GM19238 (cell line): Measurements from ENCODE around the gene RHBDD3.
"Not testable (repeated sequence)": the region's sequence is repeated elsewhere in the genome, so short reads cannot be mapped to it uniquely, and the experiment has no call there.

ENCODE experiments used
- DNase-seq: peaks from one replicate; pipeline ENCODE4 v3.0.0; 2011; ENCODE audit warnings: low spot score; ENCODE audit not compliant: insufficient read length

Gene RHBDD3

DNA sequence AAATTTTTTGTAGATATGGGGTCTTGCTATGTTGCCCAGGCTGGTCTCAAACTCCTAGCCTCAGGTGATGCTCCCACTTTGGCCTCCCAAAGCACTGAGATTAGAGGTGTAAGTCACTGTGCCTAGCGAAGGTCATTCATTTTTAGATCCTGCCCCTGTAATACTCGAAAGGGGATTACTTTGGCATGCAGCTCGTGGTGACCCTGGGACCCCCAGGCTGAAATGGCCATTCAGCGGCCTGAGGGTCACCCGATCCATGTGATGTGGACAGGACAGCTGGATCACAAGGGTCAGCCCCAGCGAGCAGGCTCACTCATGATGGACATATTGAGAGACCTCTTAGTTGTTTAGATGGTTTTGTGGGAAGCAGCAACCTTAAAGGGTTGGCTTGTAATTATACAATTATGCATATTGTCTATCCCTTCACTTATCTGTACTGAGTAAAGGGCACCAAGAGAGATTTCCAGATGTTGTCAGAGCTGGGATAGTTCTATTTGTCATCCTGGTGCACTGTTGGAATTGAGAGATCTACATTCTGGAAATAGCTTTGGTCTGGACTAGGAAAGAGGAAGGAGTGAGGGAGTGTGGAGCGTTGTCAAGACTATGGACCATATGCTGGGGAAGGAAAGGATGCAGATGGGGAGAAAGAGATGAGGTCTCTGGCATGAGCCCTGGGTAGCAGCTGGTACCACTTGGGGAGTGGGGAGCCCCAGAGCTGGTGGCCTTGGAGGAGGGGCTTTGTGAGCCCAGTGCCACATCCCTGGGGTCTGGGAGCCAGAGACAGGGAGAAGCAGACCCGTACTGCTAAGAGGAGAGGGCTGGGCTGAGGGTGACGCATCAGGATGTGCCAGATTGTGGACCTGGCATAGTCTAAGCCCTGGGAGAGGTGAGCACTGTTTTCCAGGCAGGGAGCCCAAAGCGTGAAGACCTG, 15.5 kb downstream of the RHBDD3 start:
- DNase-seq = no peak

DNA sequence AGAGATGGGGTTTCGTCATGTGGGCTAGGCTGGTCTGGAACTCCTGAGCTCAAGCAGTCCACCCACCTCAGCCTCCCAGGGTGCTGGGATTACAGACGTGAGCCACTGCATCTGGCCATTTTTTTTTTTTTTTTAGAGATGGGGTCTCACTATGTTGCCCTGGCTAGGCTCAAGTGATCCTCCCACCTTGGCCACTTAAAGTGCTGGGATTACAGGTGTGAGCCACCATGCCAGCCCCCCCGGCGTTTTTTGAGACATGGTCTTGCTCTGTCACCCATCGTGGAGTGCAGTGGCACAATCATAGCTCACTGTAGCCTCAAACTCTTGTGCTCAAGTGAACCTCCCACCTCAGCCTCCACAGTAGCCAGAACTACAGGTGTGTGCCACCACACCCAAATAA, 16.5 kb downstream of the RHBDD3 start:
- DNase-seq = no peak

- not testable (repeated sequence) for DNase-seq
Measured at GRCh38 chr22:29247891-29248290, 19.9 kb downstream of the RHBDD3 start.

- DNase-seq = peak; percentile 69
Measured at GRCh38 chr22:29245626-29246385, 22.0 kb downstream of the RHBDD3 start.

GRCh38 chr22:29244785-29245625, 22.8 kb downstream of the RHBDD3 start:
- DNase-seq = no peak

DNA sequence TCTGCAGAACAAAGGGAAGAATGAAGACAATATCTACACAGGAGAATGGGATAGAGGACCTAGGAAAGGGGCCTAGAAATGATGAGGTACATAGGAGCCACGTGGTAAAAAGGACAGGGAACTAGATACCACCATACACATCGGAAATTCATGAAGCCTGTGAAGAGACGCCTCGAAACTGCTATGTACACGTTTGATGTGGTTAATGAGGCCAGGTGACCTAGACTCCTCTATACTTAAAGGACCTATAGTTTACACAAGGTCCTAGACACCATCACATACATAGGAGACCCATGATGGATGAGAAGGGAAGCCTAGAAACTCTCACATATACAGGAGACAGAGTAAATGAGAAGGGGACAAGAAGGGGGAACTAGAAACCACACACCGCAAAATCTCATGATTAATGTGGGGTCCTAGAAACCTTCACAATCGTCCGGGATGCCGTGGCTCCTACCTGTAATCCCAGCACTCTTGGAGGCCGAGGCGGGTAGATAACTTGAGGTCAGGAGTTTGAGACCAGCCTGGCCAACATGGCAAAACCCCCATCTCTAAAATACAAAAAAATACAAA, 23.8 kb downstream of the RHBDD3 start:
- DNase-seq = no peak

DNA sequence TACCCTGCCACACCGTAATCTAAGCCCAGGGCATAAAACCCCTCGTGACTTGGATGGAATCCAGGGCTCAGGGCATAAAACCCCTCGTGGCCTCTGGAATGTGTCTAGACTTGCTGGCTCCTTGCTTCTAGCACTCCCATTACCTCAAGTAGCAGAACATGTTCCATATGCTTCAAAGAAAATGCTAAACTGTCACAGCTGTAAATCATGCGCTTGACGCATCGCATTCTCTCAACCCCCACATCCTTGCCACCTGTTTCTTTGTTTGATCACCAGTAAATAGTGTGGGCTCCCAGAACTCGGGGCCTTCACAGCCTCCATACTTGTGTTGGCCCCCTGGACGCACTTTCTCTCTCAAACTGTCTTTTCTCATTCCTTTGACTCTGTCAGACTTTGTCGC, 27.3 kb downstream of the RHBDD3 start:
- DNase-seq = not testable (repeated sequence)

- DNase-seq = no peak
Measured at GRCh38 chr22:29233277-29233877, 34.4 kb downstream of the RHBDD3 start.

GRCh38 chr22:29231971-29232959, 35.5 kb downstream of the RHBDD3 start:
- DNase-seq = no peak

DNA sequence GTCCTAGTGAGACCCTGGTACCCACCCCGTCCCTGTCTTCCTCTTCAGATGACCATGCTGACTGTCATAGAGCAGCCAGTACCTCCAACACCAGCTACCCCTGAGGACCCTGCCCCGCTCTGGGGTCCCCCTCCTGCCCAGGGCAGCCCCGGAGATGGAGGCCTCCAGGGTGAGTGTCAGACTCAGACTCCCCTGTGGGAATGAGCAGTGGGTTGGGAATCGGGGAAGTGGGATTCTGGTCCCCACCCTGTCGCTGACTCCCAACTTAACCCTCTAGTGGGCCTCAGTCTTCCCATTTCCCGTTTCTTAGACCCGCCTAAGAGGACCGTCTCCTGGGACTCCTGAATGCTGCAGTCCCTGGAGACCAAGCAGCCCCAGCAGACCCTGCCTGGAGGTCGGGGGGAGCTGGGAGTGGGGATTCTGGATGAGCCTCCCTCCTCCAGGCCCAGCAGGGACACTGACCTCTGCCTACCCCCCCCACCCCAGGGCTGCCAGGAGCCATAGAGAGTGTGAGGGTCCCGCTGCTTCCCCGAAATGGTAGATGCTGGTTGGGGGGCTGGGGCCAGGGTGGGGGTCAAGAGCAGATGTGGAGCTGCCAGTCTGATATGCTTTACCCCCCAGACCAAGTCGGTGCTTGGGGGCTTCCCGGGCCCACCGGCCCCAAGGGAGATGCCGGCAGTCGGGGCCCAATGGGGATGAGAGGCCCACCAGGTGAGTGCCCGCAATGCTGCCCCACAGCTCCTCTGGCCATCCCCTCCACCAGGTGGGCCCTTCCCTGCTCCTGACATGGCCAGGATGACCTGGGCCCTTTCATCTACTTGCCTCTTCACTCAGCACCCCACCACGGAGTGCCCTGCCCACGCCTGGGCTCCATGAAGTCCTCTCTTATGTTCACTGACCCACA, 36.6 kb downstream of the RHBDD3 start:
- no peak for DNase-seq

DNA sequence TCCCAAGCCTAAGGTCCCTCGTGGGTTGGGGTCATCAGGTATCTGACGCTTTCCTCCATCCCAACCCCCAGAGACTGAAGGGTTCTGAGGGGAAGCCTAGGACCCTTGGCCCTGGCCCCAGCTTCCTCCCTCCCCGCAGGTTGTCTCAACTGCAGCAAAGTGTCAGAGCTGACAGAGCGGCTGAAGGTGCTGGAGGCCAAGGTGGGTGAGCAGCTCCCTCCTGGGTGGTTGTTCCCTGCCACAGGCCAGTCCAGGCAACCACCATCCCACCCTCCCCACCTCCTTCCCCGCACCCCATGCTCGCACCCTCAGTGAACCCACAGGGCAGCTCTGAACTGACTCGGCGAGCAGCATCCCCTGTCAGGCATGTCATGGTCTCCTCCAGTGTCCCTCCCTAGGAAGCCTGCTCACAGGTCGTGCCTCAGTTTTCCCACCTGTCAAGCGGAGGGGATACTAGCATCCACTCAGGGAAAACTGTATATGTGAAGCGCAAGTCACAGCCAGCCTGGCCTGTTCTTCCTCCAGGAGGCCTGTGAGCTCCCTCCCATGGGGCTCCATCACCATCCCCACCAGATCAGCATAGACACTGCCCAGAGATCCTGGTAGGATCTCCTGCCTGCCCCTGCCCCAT, 41.3 kb downstream of the RHBDD3 start:
- DNase-seq = no peak

DNA sequence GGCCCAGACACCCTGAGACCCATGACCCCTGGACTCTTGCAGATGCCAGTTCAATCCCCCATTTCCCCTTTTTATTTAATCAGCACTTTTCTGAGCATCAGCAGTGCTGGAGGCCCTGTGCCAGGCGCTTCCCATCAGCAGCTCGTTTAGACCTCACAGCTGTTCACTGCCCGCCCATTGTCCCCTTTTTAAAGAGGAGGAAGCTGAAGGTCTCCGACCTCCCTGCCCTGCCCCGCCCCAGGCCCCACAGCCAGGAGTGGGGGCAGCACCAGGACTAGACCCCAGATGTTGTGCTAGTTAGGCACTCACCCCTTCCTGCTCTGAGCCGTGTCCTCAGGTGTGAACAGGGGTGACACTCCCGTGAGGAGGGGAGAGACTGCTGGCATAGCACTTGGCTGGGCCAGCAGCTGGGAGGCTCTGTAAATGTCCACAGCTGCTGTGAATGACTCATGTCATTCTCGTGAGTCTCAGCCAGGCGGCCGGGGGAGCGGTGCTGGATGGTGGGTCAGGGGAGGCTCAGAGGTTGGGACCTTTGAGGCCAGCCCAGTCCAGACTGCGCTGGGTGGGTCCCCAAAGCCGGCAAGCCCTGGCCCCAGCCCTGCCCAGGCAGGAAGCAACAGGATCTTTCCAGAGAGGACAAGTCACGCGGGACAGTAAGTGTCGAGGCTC, 42.2 kb downstream of the RHBDD3 start:
- DNase-seq = no peak

- DNase-seq = no peak
Measured at GRCh38 chr22:29224859-29225410, 42.8 kb downstream of the RHBDD3 start.

DNA sequence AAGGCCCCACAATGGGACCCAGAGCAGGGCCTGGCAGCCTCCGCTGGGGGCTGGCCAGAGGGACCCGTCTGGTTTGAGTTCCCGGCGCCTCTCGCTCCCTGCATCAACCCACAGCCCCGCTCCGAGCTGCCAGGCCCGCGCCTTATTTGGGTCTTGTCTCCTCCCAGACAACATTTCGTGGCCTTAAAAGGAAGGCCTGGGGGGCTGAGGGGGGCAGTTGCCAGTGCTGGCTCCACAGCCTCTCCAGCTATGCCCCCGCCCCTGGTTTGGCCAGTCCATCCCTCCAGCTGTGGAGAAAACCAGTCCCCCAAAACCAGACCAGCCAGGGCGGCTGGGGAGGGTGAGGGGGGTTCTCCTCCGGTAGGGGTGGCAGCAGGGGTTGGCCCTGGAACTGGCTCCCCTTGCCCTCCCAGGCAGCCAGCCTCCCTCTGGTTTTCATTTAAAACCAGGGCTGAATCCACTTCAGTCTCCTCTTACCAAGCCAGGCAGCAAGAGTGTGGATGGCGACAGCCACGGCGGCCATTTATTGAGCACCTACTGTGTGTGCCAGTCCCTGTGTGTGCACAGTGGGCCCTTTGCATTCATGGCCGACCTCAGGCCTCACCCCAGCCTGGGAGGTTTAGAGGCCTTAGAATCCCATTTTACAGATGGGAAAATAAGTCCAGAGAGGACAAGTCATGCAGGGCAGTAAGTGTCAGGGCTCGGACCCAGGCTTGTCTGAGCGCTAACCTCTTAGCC, 43.5 kb downstream of the RHBDD3 start:
- DNase-seq = no peak

- DNase-seq = no peak
Measured at GRCh38 chr22:29219881-29220670, 47.7 kb downstream of the RHBDD3 start.

- not testable (repeated sequence) for DNase-seq
Measured at GRCh38 chr22:29219409-29219782, 48.4 kb downstream of the RHBDD3 start.
